Measurements from ENCODE around the gene PAIP2.

The PAIP2 gene

DNA sequence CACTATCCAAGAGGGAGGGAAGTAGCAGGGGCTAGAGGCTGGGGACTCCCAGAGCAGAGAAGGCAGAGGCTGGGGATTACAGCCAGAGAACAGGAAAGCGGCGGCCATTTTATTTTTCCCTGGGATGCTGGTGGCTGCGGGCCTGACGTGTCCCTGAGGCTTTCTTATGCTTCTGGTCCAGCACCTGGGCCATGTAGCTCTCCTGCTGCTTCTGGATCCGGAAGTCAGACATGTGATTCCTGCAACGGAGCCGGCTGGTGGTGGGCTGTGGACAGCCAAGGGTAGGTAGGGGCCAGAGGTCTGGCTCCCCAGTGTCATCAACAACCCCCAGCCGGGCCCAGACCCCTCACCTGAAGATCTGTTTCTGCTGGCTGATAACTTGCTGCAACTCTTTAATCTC lies 55.0 kb downstream of the PAIP2 start:
- H3K27ac ChIP-seq: no peak overlapping the region

DNA sequence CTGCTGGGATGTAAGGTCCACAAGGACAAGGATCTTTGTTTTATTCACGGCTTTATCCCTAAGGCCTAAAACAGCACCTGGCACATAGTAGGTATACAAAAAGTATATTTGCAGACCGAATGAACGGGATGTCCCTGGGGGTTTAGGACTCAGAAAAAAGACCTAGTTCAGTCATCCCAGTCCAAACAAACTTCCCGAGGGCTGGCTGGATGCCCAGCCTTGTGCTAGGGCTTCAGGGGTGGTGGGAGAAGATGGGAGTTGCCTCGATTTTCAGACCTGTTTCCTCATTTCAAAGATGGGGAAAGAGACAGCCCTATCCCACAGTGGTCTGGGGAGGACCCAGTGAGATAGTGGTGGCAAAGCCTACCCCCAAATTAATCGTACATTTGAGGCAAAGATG lies 56.3 kb downstream of the PAIP2 start:
- no peak overlapping the region for H3K27ac ChIP-seq
- TF ChIP-seq, protein P1, sequence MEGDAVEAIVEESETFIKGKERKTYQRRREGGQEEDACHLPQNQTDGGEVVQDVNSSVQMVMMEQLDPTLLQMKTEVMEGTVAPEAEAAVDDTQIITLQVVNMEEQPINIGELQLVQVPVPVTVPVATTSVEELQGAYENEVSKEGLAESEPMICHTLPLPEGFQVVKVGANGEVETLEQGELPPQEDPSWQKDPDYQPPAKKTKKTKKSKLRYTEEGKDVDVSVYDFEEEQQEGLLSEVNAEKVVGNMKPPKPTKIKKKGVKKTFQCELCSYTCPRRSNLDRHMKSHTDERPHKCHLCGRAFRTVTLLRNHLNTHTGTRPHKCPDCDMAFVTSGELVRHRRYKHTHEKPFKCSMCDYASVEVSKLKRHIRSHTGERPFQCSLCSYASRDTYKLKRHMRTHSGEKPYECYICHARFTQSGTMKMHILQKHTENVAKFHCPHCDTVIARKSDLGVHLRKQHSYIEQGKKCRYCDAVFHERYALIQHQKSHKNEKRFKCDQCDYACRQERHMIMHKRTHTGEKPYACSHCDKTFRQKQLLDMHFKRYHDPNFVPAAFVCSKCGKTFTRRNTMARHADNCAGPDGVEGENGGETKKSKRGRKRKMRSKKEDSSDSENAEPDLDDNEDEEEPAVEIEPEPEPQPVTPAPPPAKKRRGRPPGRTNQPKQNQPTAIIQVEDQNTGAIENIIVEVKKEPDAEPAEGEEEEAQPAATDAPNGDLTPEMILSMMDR (conservative IDR thresholded peaks at IDR 0.05): no peak

More for the DNA sequence above, 55.0 kb downstream of the PAIP2 start:
- TF ChIP-seq, protein P1 (conservative IDR thresholded peaks at IDR 0.05): no peak

DNA sequence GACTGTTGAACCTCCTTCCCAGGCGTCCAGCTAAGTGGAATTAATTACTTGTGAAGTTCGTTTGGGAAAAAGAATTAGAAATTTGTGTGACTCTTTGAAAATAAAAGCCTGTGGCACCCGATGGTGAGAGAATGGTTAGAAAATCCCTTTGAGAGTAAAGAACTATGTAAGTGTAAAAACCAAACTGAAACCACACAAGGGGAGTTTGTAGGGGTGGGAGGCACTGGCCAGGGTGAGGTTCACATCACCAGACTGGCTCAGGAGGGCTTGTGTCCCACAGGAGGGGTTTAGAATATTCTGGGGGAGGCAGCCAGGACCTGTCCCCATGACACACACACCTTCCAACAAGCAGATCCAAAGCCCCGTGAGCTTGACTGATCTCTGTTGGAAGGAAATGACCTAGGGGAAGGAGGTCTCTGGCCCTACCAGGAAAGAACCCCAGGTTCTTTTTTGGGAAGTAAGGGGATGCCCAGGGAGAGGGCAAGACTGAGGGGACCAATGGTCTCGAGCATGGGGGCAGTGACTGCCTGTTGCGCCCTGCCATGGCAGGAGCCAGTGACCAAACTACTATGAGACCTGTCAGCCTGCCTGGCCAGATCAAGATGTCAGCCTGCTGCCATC lies 58.0 kb downstream of the PAIP2 start:
- no peak overlapping the region for H3K27ac ChIP-seq
- TF ChIP-seq, protein P1 (conservative IDR thresholded peaks at IDR 0.05): no peak

DNA sequence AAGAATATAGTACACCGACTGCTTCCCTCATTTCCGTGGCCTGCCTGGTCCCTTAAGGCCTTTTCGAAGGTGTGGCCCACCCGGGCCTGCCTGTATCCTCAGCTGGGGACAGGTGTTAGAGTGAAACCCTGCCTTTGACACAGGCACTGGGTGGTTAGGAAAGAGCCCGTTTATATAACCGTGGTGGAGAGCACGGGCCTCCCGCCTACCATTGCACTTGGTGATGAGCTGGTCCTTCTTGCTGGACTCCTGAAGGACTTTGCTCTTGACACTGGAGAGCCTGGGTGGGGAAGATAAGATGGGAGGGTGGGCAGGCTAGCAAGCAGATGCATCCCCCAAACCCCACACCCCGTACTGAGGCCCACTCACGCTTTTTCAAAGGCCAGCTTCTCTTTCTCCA lies 59.9 kb downstream of the PAIP2 start:
- H3K27ac ChIP-seq: no peak overlapping the region
- TF ChIP-seq, protein P1 (conservative IDR thresholded peaks at IDR 0.05): no peak

DNA sequence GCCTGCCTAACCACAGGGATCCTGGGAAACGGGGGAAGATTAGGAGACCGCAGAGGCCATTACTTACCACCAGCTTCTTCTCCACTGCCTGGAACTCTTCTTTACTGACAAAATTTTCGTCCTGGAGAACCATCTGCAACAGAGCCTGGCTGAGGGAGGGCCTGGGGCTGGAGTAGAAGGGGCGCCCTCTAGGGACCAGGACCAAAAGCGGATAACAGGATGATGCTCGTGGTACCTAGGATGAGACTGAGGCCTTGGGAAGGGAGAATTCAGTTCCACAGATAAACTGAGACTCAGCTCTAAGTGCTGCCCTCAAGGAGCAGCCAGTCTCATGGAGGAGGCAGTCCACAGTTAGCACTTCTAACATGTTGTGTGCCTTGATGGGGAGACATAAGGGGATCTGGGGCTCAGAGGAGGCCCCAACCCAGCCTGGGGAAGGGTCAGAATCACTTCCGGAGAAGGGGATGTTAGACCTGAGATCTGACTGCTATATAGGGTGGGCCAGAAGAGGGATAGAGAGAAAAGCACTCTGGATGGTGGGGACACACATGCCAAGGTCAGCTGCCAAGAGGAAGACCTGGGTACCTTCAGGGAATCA lies 61.0 kb downstream of the PAIP2 start:
- H3K27ac ChIP-seq: peak overlapping the region; percentile 76
- TF ChIP-seq, protein P1 (conservative IDR thresholded peaks at IDR 0.05): peak; percentile 72

DNA sequence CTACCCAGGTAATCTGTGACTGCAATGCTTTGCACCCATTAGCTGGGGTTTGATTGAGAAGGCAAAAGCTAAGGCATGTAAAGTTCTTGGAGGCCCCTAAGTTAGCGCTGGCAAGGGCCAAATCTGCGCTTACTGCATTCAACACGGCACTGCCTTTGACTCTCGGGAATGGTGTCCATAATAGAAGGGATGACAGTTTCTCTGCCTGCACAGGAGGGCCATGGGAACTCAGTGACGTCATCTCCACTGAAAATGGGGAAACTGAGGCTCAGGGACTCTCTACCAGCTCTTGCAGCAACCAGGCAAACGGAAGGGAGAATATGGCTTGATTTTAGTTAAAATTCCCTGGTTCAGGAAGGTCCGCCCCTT lies 61.7 kb downstream of the PAIP2 start:
- TF ChIP-seq, protein P1 (conservative IDR thresholded peaks at IDR 0.05): no peak
- peak overlapping the region; percentile 76 for H3K27ac ChIP-seq

DNA sequence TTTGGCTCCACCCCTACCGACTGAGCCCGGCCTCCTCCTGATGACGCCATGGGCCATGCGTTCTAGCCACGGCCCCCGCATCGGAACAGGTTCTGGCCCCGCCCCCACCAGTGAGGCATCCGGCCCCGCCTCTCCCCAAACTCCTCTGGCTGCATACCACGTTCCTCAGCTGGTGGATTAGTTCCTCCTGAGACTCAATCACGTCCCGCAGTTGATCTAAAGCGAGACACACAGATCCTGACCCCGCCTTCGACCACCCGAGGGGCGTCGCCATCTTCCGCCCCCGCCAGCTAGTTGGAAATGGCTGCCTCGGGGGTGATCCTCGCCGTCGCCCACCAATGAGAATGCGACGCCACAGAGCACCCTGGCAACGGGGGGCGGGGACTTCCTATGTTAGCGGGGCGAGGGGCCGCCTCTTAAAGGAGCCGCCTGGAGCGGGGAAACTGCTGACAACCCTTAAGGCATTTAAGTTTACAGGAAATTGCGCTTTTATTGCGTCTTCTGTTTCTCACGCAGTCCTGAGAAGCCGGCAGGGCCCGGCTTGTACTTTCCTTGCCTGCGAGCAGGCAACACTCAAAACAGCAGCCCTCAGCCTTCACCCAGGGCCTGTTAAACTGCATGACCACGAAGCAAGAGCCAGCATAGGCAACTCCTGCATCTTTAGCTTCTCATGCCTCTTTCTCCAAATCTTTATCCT lies 62.3 kb downstream of the PAIP2 start, which contains the start of gene SPATA24:
TSS of gene SPATA24 (minus strand) at position 303 of the 697 bp plus-strand sequence. CDS start at position 274, 29 bp downstream.
- H3K27ac ChIP-seq: peak within 1 kb of the TSS; percentile 76
- TF ChIP-seq, protein P1 (conservative IDR thresholded peaks at IDR 0.05): no peak
